HG03060 (cell line): ENCODE results near the gene PPP1R14B.

Source experiments
- ATAC-seq: cut with Tn5 transposase; IDR thresholded peaks from one replicate; pipeline ENCODE4 v1.9.1; 2021; ENCODE audit warnings: low read depth, moderate number of reproducible peaks; ENCODE audit not compliant: unreplicated experiment

The PPP1R14B gene

DNA sequence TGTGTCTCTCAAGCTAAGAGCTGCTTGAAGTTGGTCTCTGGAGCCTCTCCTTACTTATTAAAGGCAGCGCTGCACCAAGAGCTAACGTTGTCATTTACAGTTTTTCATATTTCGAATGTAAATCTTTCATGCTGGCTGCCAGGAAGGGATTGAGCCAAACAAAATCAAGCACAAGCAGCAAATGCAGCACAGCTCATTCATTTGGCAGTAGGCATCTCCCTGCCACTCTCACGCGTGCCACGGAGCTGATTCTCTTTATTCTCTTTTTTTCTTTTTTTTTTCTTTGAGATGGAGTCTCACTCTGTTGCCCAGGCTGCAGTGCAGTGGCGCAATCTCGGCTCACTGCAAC, 13.8 kb downstream of the PPP1R14B start:
- no peak for ATAC-seq

GRCh38 chr11:64232182-64232966, 14.4 kb downstream of the PPP1R14B start:
- no peak for ATAC-seq

DNA sequence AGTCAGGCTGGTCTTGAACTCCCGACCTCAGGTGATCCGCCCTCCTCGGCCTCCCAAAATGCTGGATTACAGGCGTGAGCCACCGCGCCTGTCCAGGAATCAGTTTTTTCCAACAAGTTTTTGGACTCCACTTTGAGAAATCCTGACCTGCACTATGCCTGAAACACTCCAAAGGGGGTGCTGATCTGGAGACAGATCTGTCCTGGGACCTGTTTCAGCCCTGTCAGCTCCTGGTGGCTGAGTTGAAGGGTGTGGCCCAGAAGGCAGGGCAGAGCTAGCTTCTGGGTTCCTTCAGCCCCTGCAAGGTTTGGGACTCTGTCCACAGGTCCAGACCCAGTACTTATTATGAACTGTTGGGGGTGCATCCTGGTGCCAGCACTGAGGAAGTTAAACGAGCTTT, 15.2 kb downstream of the PPP1R14B start:
- ATAC-seq = no peak

- ATAC-seq = no peak
Measured at GRCh38 chr11:64230985-64231365, 15.8 kb downstream of the PPP1R14B start.

DNA sequence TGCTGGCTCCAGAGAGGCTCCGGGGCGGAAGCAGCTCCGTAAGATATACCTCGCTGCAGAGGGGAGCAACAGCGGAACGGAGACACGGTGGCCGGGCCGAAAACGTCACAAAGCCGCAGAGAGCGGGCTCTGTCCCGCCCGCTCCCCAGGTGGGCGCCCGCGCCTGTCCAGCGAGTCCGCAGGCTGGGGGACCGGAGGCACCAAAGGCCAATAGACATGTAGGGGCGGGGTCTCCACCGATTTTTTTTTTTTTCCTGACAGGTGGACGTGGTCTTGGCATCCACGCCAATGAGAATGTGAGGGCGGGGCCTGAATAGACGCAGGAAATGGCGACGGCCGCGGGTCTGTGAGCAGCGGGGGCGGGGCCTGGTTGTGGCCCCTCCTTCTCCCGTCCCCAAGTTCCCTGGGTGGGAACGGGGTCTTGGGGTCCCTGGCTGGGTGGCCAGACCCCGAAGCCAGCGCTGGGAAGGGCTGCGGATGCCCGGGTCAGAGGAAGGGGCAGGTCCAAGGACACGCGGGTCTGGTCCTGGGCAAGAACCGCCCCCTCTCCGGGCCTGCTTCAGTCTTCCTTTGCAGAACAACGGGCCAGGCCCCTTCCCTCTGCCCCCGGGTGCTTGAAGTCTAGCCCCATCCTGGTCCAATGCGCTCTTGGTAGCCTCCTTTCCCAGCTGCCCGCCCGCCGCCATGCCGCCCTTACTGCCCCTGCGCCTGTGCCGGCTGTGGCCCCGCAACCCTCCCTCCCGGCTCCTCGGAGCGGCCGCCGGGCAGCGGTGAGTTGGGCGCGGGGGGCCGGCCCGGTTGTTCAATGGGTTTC, 16.4 kb downstream of the PPP1R14B start, which contains the start of gene DNAJC4:
DNAJC4 (plus strand) TSS at position 378 of the 814 bp plus-strand sequence; CDS start at position 685, 307 bp downstream.
- ATAC-seq = peak; percentile 28

DNA sequence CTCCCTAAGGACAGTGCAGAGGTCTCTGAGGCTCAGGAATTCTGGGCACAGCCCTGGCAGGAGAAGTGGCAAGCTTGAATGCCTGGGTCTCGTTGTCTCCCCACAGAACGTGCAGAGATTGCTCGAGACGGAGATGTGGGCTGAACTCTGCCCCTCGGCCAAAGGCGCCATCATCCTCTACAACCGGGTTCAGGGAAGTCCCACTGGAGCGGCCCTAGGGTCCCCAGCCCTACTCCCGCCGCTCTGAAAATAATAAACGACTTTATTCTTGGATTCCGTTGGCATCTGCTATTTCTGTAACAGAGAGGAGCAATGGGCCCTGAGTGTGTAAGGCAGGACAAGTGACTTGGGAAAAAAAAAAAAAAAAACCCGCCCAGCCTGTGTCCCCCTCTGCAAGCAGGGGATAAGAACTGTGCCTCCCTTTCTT, 17.0 kb downstream of the PPP1R14B start:
- no peak for ATAC-seq

GRCh38 chr11:64229090-64229743, 17.5 kb downstream of the PPP1R14B start:
- ATAC-seq = no peak

- no peak for ATAC-seq
Measured at GRCh38 chr11:64227405-64227956, 19.3 kb downstream of the PPP1R14B start.

GRCh38 chr11:64226507-64227051, 20.2 kb downstream of the PPP1R14B start:
- no peak for ATAC-seq

DNA sequence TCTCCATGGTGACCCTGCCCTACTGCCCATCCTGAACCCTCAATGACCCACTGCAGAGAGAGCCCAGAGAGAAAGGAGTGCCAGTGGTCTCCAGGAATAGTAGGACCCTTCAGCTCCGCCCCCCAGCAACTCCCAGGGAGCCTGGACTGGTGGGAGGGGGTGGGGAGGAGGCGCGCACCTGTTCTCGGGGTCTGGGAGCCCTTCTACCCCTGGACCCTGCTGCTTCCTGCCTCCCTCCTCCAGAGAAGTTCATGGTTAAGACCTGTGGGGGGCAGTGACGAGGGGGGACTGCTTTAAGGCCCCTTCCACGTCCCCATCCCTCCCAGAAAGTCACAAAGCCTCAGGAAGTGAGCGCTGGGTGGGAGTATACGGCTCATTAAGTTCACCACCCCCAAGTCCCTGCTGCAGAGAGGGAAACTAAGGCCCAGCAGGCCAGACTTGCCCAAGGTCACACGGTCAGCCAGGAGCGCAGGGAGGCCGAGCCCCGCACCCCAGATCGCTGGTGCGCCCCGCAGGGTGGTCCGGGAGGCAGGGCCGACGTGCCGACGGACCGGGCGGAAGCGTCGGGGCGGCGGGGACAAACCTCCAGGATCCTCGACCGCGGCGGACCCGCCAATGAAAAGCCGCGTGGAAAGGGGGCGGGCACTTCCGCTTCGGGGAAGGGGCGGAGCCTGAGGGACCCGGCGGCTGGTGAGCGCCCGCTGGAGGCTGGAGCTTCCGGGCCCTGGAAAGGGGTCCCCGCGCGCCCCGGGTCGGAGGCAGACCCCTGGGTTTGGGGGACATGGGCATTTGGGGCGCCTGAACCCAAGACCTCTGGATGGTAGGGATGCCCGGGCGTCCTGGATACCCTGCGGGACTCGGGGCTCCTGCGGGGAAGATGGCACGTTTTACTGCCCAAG, 20.9 kb downstream of the PPP1R14B start, which contains the start of the genes NUDT22 and TRPT1:
NUDT22 (plus strand) TSS at position 667 of the 899 bp plus-strand sequence. CDS start 379 bp downstream, outside the sequence.
TRPT1 (minus strand) TSS at position 579 of the 899 bp plus-strand sequence; CDS start at position 253, 326 bp downstream.
- ATAC-seq = no peak

DNA sequence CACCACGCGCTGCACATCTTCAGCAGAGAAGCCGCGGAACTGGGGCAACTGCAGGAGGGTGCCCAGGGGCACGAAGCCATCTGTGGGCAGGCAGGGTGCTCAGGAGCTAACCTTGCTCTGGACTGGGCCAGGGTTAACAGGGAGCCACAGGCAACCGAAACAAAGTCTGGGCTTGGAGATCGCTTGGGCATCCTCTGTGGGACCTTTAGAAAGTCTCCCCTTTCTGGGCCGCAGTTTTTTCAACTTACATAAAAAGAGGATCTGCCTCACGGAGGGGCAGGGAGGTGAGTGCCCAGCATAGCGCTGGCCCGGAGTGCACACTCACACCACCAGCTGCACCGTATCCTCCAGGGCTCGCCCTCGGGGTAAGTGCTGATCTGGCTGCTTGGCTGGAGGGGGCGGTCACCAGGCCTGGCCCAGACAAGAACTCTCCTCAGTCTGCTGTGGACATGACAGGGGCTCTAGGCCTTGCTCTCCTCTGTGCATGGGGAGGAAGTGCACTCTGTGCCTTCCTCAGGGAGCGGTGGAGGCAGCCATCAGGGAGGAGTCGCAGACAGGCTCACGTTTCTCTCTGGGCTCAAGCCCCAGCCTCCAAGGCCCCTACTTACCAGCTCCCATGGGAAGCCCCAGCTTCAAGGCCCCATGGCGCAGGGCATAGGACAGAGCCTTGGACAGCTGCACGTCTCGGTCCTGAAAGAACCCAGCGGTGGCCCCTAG, 21.7 kb downstream of the PPP1R14B start:
- no peak for ATAC-seq

- ATAC-seq = no peak
Measured at GRCh38 chr11:64224151-64224890, 22.4 kb downstream of the PPP1R14B start.

GRCh38 chr11:64223001-64223651, 23.6 kb downstream of the PPP1R14B start:
- ATAC-seq = no peak

- no peak for ATAC-seq
Measured at GRCh38 chr11:64222651-64223000, 24.1 kb downstream of the PPP1R14B start.

DNA sequence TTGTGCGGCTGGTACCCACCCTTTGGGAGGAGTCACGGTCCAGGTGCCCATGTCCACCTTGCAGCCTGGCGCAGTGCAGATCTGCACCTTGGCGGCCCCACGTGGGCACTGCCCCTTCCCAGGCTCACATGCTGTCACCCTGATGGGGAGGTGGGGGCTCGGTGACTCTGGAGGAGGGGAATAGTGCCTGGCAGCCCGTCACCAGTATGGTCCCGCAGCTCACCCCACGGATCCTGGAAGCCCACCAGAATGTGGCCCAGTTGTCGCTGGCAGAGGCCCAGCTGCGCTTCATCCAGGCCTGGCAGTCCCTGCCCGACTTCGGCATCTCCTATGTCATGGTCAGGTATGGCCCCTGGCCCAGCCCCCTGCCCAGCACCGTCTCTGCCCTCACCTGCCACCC, 25.9 kb downstream of the PPP1R14B start:
- no peak for ATAC-seq

DNA sequence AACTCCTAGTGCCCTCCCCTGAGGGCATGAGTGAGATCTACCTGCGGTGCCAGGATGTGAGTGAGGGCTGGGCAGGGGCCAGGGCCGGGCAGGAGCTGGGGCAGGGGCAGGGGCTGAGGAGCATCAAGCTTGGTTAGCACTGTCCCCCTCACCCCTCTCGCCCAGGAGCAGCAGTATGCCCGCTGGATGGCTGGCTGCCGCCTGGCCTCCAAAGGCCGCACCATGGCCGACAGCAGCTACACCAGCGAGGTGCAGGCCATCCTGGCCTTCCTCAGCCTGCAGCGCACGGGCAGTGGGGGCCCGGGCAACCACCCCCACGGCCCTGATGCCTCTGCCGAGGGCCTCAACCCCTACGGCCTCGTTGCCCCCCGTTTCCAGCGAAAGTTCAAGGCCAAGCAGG, 26.5 kb downstream of the PPP1R14B start:
- ATAC-seq = no peak

GRCh38 chr11:64219755-64220154, 27.0 kb downstream of the PPP1R14B start:
- no peak for ATAC-seq

GRCh38 chr11:64219354-64219684, 27.4 kb downstream of the PPP1R14B start:
- ATAC-seq = no peak
